Hematopoietic multipotent progenitor cell treated with erythropoietin and hydrocortisone succinate and interleukin-3 and kit ligand, for 4 days (in vitro differentiated cells): Measurements from ENCODE around the gene TMEM229B.

Experiments
- DNase-seq: peaks from one replicate; pipeline ENCODE4 v3.0.0-alpha.2; 2015

Gene TMEM229B

GRCh38 chr14:67449096-67449495, 39.4 kb downstream of the TMEM229B start:
- no peak for DNase-seq

- DNase-seq = no peak
These were observed 41.5 kb downstream of the TMEM229B start for GRCh38 chr14:67447033-67447381.

- DNase-seq = no peak
These were observed 42.0 kb downstream of the TMEM229B start for GRCh38 chr14:67446371-67447032.

- no peak for DNase-seq
These were observed 44.1 kb downstream of the TMEM229B start for GRCh38 chr14:67444395-67444794.

- DNase-seq = no peak
These were observed 46.2 kb downstream of the TMEM229B start for GRCh38 chr14:67442139-67442906.

- DNase-seq = no peak
These were observed 46.8 kb downstream of the TMEM229B start for GRCh38 chr14:67441672-67442071.

GRCh38 chr14:67441256-67441655, 47.3 kb downstream of the TMEM229B start:
- no peak for DNase-seq

GRCh38 chr14:67440513-67440912, 48.0 kb downstream of the TMEM229B start:
- no peak for DNase-seq

- DNase-seq = no peak
These were observed 49.6 kb downstream of the TMEM229B start for GRCh38 chr14:67438969-67439368.

GRCh38 chr14:67436006-67436866, 52.3 kb downstream of the TMEM229B start:
- no peak for DNase-seq

GRCh38 chr14:67435603-67436002, 52.9 kb downstream of the TMEM229B start:
- DNase-seq = no peak

- no peak for DNase-seq
These were observed 56.4 kb downstream of the TMEM229B start for GRCh38 chr14:67432050-67432564.

GRCh38 chr14:67429510-67430205, 58.9 kb downstream of the TMEM229B start:
- DNase-seq = no peak

- DNase-seq = no peak
These were observed 60.0 kb downstream of the TMEM229B start for GRCh38 chr14:67428501-67429031.

GRCh38 chr14:67426983-67427606, 61.4 kb downstream of the TMEM229B start:
- peak; percentile 93 for DNase-seq

GRCh38 chr14:67426161-67426560, 62.4 kb downstream of the TMEM229B start:
- DNase-seq = no peak

GRCh38 chr14:67425608-67426007, 62.9 kb downstream of the TMEM229B start:
- DNase-seq = peak; percentile 41

GRCh38 chr14:67424539-67424938, 64.0 kb downstream of the TMEM229B start:
- no peak for DNase-seq

- DNase-seq = peak; percentile 83
These were observed 65.1 kb downstream of the TMEM229B start for GRCh38 chr14:67423424-67423823.

- no peak for DNase-seq
These were observed 66.9 kb downstream of the TMEM229B start for GRCh38 chr14:67421356-67422224.
